ENCODE measurements around the gene TMEM82.

The TMEM82 gene

DNA sequence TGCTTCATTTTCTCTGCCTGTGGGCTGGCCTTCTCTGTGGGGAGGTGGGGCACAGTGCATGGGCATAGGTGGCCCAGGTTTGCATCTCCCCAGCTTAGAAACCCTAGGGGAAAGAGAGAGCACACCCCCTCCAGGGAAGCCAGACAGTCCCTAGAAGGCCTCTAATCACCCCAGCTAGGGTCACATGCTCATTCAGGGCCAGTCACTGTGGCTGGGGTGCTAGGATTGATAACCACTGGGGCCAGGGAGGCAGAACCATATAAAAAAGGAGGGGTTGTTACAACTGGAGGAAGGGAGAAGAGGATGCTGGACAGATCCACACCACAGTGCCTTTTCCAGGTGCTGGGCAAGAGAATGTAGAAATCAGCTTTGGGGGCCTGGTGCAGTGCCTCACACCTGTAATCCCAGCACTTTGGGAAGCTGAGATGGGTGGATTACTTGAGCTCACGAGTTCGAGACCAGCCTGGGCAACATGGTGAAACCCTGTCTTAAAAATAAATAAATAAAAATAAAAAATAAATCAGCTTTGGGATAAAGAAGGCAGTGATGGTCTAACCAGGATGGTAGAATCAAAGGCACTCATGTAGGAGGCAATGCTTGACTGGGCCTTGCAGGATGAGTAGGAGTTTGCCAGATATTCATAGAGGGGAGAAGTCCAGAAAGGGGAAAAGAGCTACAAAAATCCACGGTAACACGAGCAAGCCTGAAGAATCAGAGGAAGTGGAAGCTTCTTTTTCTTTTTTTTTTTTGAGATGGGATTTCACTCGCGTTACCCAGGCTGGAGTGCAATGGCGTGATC, 35.8 kb downstream of the TMEM82 start:
- Mint-ChIP-seq H3K27me3 (no peaks in the 10 kb centered on the region), H3K27ac (no peak overlapping the region), H3K4me3 (no peak overlapping the region), H3K36me3 (ENCODE audit: insufficient read depth) (peaks cover 6% of the 10 kb centered on the region), H3K4me1 (ENCODE audit: low read depth in 2 of 2) (no peaks in the 10 kb centered on the region), H3K9me3 (no peaks in the 10 kb centered on the region)
- no peak for DNase-seq
- ATAC-seq (replicated peaks): no peak

DNA sequence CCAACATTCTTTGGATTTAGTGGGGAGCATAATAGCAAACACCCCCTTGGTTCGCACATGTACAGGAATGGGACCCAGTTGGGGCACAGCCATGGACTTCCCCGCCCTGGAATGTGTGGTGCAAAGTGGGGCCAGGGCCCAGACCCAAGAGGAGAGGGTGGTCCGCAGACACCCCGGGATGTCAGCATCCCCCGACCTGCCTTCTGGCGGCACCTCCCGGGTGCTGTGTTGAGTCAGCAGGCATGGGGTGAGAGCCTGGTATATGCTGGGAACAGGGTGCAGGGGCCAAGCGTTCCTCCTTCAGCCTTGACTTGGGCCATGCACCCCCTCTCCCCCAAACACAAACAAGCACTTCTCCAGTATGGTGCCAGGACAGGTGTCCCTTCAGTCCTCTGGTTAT, 43.4 kb downstream of the TMEM82 start:
- ATAC-seq (replicated peaks) (no peak), DNase-seq (no peak)
- no peaks in the 10 kb centered on the region for H3K9me3 Mint-ChIP-seq
- no peak overlapping the region for H3K4me3 Mint-ChIP-seq
- no peak overlapping the region for H3K27ac Mint-ChIP-seq
- H3K4me1 Mint-ChIP-seq (ENCODE audit: low read depth in 2 of 2): no peaks in the 10 kb centered on the region
- H3K36me3 Mint-ChIP-seq (ENCODE audit: insufficient read depth): no peaks in the 10 kb centered on the region
- H3K27me3 Mint-ChIP-seq: peaks cover 11 to 41% of the 10 kb centered on the region in 2 donors

DNA sequence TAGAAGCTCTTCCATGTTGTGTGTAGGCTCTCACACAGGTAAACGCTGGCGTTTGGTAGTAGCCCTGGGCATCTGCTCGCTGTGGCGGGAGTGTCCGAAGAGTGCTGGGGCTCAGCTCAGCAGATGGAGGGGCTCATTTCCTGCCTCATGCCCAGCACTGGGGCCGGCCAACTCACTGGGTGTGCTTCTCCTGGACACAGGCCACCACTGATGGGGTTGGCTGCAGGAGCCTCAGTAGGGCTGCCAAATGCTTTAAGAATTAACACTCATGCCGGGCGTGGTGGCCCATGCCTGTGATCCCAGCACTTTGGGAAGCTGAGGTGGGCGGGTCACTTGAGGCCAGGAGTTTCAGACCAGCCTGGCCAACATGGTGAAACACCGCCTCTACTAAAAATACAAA, 44.3 kb downstream of the TMEM82 start:
- no peak for DNase-seq
- Mint-ChIP-seq H3K27me3 (peaks cover 14 to 41% of the 10 kb centered on the region in 2 donors), H3K27ac (no peak overlapping the region), H3K36me3 (ENCODE audit: insufficient read depth) (no peaks in the 10 kb centered on the region), H3K4me1 (ENCODE audit: low read depth in 2 of 2) (no peaks in the 10 kb centered on the region), H3K4me3 (no peak overlapping the region), H3K9me3 (no peaks in the 10 kb centered on the region)
- no peak for ATAC-seq (replicated peaks)

DNA sequence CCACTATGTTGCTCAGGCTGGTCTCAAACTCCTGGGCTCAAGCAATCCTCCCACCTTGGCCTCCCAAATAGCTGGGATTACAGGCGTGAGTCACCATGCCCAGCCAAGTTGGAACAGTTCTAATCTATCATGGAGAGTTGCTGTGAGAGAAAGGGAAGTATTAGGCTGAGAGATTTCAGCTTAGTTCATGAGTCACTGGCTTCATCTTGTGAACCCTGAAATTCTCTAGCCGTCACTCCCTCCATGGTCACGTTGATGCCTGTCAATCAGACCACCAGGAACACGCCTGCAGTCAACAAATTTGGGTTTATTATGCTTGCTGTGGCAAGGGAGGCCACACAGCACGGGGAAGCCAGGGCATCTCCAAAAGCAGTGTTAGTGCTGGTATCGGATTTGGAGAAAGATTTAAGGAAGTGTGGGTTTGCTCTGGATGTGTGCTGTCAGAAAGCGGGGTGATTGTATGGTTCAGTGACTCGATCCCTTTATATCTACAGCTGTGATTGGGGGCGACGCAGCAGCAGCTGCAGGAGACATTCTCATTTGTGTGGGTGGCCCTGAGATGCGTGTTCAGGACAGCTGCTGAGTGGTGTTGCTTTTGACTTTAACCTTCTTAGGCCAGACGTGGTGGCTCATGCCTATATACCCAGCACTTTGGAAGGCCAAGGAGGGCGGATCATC, 46.5 kb downstream of the TMEM82 start:
- ATAC-seq (replicated peaks) (no peak), DNase-seq (no peak)
- no peak overlapping the region for H3K27ac Mint-ChIP-seq
- H3K27me3 Mint-ChIP-seq: peaks cover 14 to 41% of the 10 kb centered on the region in 2 donors
- no peaks in the 10 kb centered on the region for H3K9me3 Mint-ChIP-seq
- H3K4me1 Mint-ChIP-seq (ENCODE audit: low read depth in 2 of 2): peaks cover 2 to 6% of the 10 kb centered on the region in 2 donors
- H3K4me3 Mint-ChIP-seq: no peak overlapping the region
- no peaks in the 10 kb centered on the region for H3K36me3 Mint-ChIP-seq (ENCODE audit: insufficient read depth)

DNA sequence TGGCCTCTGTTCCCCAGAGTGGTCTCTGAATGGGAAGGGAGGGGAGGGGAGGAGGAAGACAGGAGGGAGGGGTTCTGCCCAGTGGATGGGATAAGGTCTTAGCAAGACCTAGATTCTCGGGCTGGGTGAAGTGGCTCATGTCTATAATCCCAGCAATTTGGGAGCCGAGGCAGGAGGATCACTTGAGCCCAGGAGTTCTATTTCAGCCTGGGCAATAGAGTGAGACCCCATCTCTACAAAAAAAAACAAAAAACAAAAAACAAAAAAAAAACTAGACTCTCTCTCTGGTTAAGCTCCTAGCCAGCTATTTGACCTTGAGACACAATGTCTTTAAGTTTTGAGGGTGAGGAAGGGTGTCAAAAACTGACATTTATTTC, 53.8 kb downstream of the TMEM82 start:
- H3K4me1 Mint-ChIP-seq (ENCODE audit: low read depth in 2 of 2): peaks cover 2 to 6% of the 10 kb centered on the region in 2 donors
- no peaks in the 10 kb centered on the region for H3K9me3 Mint-ChIP-seq
- H3K27me3 Mint-ChIP-seq: peaks cover 16 to 22% of the 10 kb centered on the region in 2 donors
- no peak overlapping the region for H3K27ac Mint-ChIP-seq
- no peak for DNase-seq
- ATAC-seq (replicated peaks): no peak
- no peak overlapping the region for H3K4me3 Mint-ChIP-seq
- H3K36me3 Mint-ChIP-seq (ENCODE audit: insufficient read depth): no peaks in the 10 kb centered on the region

Data from effector memory CD8-positive, alpha-beta T cell (primary cell).